NK-92 (cell line): ENCODE results near the gene ZNF444.

Source experiments
- DNase-seq: peaks from one replicate; lab custom pipeline; 2025; ENCODE audit not compliant: unreplicated experiment; lab: John Stamatoyannopoulos, UW

ZNF444 gene

GRCh38 chr19:56106993-56107392 is 34.1 kb upstream of the ZNF444 start:
- no peak for DNase-seq

DNA sequence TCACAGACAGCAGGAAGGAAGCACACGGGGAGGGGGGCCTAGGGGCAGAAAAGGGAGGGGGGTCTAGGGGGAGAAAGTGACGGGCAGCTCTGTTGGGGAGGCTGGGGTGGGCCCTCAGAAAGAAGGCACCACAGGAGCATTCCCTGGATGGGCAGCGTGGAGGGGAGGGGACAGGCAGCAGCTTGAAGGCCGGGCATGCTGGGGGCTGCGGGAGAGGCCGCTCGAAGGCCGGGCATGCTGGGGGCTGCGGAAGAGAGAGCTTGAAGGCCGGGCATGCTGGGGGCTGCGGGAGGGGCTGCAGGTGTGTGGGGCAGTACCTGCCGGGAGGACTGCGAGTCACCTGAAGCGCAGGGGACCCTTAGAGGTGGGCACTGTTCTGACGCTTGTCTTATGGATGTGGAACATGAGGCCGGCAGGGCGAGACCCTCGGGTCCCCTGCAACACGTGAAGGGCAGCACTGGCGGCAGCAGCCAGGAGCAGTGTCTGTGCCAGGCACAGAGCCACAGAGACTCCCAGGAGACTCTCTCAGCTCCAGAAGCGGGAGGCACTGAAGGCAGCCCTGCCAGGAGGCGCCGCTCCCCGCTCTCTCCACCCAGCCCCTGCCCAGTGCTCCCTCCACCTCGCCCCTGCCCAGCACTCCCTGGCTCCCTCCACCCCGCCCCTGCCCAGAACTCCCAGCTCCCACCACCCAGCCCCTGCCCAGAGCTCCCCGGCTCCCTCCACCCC is 33.3 kb upstream of the ZNF444 start:
- DNase-seq, result no peak

GRCh38 chr19:56108447-56109195 is 32.5 kb upstream of the ZNF444 start:
- DNase-seq, result no peak

DNA sequence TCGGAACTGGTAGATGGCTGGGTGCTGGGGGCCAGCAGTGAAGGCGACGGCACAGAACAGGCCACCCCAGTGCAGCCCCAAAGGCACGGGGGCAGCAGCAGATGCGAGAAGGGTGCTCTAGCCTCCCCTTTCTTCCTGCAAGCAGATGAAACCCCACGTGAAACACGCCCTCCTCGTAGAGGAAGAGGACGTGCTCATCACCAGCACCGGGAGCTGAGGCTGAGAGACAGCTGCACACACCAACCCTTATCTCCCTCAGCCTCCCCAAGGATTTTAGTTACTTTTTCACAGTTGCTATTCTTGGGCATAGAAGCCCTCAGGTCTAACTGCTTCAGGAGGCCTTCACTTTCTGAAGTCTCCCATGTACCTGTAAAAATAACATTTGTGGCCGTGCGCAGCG is 31.9 kb upstream of the ZNF444 start:
- DNase-seq, result no peak

- DNase-seq, result no peak
Observed at GRCh38 chr19:56110515-56111448, 30.3 kb upstream of the ZNF444 start.

GRCh38 chr19:56111601-56112312 is 29.3 kb upstream of the ZNF444 start:
- DNase-seq, result no peak

- DNase-seq, result no peak
Observed at GRCh38 chr19:56112313-56112709, 28.8 kb upstream of the ZNF444 start.

DNA sequence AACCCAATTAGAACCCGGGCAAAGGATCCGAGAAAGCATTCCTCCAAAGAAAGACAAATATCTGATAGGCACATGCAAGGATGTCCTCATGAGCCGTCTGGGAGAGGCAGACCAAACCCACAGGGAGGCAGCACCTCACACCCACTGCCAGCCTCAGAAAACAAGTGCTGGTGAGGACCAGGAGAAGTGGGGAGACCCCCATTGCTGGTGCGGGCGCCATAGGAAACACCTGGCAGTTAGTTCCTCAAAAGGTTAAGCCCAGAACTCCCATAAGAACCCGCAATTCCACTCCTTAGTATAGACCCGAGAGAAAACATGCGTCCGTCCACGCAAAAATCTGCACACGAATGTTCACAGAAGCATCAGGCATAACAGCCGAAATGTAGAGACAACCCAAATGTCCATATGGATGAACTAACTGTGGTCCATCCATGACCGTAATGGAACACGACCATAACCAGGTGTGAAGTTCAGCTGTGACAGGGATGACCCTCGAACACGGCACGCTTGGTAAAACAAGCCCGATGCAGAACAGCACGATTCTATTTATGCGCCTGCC is 27.9 kb upstream of the ZNF444 start:
- DNase-seq, result no peak

GRCh38 chr19:56114051-56114777 is 26.9 kb upstream of the ZNF444 start:
- no peak for DNase-seq

DNA sequence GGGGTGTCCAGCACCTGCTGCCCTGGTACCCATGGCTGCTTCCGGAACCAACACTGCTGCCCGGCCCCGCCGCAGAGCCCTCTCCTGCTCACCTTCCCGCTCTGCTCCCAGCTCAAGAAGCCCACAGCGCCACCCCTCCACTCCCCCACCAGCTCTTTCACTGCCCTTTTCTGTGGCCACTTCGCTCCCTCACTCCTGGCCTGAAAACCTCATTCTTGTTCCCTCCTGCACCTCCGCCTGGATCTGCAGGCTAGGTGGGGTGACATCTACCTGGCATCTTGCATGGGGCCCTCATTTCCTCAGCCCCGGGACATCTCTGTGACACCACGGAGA is 26.3 kb upstream of the ZNF444 start:
- no peak for DNase-seq

- no peak for DNase-seq
Observed at GRCh38 chr19:56115490-56115889, 25.6 kb upstream of the ZNF444 start.

DNA sequence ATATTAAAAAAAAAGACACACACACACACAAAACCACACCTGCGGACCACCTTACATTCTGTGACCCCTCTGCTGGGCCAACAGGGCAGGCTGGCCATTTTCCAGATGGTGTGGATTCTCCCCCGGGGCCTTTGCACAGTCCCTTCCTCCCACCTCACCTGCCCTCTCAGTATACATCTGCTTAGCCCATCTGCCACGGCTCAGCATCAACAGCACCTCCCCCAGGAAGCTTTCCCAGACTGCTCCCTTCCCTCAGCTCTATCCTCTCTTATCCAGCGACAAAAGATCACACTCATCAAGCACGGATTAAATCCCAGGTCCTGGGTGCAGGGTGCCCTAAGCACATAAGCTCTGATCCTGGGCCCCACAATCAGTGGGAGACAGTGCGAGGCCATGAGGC is 24.5 kb upstream of the ZNF444 start:
- DNase-seq, result no peak

GRCh38 chr19:56117376-56117884 is 23.7 kb upstream of the ZNF444 start:
- no peak for DNase-seq

DNA sequence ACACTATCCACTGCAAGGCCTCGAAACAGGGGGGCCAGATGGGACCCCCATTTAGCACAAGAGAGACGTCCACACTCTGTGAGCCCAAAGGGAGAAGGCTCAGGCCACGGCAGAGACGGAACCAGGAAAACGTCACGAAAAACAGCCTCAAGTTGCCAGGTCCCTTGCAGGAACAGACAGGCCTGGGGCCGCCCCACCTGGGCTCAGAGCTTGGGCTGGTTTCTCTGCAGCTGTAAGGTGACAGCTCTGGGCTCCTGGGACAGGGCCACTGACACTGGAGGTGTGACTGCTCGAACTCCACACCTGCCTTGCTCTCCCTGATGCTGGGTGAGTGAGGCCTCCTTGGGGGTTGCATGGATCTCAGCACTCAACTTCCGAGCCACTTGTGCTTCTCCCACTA is 23.2 kb upstream of the ZNF444 start:
- DNase-seq, result no peak

DNA sequence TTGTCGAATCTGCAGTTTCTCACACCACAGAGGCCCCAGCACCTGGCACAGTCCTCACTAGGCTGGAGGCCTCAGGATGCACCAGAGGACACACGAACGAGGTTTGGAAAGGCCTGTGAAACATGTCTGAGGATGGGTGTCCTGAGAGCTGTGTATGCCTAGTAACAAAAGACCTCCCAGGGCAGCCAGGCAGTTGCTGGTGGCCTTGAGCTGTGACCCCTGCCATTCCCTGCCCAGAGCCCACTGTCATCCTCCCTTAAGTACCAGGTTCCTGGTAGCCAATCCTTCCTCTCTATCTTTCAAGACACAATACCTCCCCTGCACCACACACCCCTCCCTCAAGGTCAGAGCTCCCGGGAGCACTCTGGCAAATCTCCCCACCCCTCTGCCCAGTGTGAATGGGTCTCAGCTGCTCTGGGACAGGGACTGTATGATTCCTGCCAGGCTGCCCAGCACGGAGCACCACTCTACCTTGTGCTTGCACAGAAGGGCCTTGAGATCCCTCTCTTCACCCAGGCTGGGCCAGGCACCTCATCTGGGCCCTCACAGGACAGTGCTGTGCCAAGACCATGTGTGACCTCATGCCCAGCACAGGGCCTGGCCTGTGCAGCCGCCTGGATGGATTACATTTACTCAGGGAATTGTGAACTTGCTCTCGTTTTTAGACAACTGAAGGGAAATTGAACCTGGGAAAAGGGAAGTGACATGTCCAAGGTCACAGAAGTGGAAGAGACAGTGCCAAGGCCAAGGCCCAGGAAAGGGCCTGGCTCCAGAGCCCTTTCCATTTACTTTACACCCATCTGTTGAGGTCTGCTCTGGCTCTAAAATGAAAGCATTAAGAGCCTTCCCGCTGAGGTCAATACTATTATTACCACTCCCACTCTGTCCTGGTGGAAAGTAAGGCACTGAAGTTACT is 22.2 kb upstream of the ZNF444 start:
- DNase-seq, result no peak

GRCh38 chr19:56119582-56119978 is 21.5 kb upstream of the ZNF444 start:
- no peak for DNase-seq

DNA sequence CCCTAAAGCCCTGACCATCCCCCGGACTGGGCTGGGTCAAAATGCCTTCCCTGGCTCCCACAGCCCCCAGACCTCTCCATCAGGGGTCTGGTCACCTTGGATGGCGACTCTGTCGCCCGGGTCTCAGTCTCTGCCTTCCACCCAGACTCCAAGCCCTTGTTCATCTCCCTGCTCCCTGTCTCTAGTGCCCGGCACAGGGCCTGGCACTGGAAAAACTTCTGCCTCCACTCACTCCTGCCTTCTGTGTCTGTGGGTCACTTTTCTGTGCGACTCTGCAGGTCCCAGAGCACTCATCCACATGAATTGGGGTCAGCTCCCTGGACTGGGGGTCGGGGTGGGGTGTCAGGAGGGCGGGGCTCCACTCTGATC is 21.1 kb upstream of the ZNF444 start:
- no peak for DNase-seq

- DNase-seq, result no peak
Observed at GRCh38 chr19:56120371-56121179, 20.5 kb upstream of the ZNF444 start.
